ENCODE data around the gene DENND5B.

The DENND5B gene

GRCh38 chr12:31471823-31472222 is 119.1 kb downstream of the DENND5B start:
- no peaks in the 10 kb centered on the region for H3K4me1 ChIP-seq (ENCODE audit: control insufficient read depth, insufficient read depth, low read length)
- no peaks in the 10 kb centered on the region for H3K27me3 ChIP-seq (ENCODE audit: control insufficient read depth, insufficient read depth, low read length)
- H3K9me3 ChIP-seq (ENCODE audit: control insufficient read depth, insufficient read depth, low read length) = no peaks in the 10 kb centered on the region
- H3K9ac ChIP-seq (ENCODE audit: low read depth, low read length) = no peak overlapping the region
- H3K4me3 ChIP-seq (ENCODE audit: low read depth, low read length) = no peak overlapping the region
- H3K36me3 ChIP-seq (ENCODE audit: control insufficient read depth, insufficient read depth, low read length) = no peaks in the 10 kb centered on the region
- H3K27ac ChIP-seq (ENCODE audit: low read depth, low read length) = no peak overlapping the region

DNA sequence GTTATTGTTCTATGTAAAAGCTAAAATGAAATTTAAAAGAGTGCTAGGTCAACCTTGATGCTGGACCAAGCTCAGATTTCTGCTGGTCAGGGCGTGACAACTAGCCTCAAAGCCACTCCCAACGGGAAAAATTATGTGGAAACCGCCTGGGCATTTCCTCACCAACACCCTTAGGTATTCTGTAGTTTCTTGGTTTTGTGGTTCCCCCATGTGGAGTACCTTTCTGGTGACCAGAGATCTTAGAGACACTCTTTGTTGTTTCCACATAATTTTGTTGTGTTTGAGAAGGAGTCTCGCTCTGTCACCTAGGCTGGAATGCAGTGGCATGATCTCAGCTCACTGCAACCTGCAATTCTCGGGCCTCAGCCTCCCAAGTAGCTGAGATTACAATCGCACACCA is 119.9 kb downstream of the DENND5B start:
- H3K9me3 ChIP-seq (ENCODE audit: control insufficient read depth, insufficient read depth, low read length) = no peaks in the 10 kb centered on the region
- H3K4me1 ChIP-seq (ENCODE audit: control insufficient read depth, insufficient read depth, low read length) = no peaks in the 10 kb centered on the region
- no peaks in the 10 kb centered on the region for H3K36me3 ChIP-seq (ENCODE audit: control insufficient read depth, insufficient read depth, low read length)
- no peak overlapping the region for H3K9ac ChIP-seq (ENCODE audit: low read depth, low read length)
- H3K27ac ChIP-seq (ENCODE audit: low read depth, low read length) = no peak overlapping the region
- H3K4me3 ChIP-seq (ENCODE audit: low read depth, low read length) = no peak overlapping the region
- H3K27me3 ChIP-seq (ENCODE audit: control insufficient read depth, insufficient read depth, low read length) = no peaks in the 10 kb centered on the region

GRCh38 chr12:31470459-31470858 is 120.5 kb downstream of the DENND5B start:
- Histone ChIP-seq H3K36me3 (ENCODE audit: control insufficient read depth, insufficient read depth, low read length) (no peaks in the 10 kb centered on the region), H3K9me3 (ENCODE audit: control insufficient read depth, insufficient read depth, low read length) (no peaks in the 10 kb centered on the region), H3K9ac (ENCODE audit: low read depth, low read length) (no peak overlapping the region), H3K27me3 (ENCODE audit: control insufficient read depth, insufficient read depth, low read length) (no peaks in the 10 kb centered on the region), H3K4me1 (ENCODE audit: control insufficient read depth, insufficient read depth, low read length) (no peaks in the 10 kb centered on the region), H3K27ac (ENCODE audit: low read depth, low read length) (no peak overlapping the region), H3K4me3 (ENCODE audit: low read depth, low read length) (no peak overlapping the region)

- no peaks in the 10 kb centered on the region for H3K9me3 ChIP-seq (ENCODE audit: control insufficient read depth, insufficient read depth, low read length)
- H3K4me1 ChIP-seq (ENCODE audit: control insufficient read depth, insufficient read depth, low read length) = peaks cover 5% of the 10 kb centered on the region; the same call in 1 of the 2 replicates
- H3K36me3 ChIP-seq (ENCODE audit: control insufficient read depth, insufficient read depth, low read length) = no peaks in the 10 kb centered on the region
- no peak overlapping the region for H3K4me3 ChIP-seq (ENCODE audit: low read depth, low read length)
- no peak overlapping the region for H3K9ac ChIP-seq (ENCODE audit: low read depth, low read length)
- H3K27me3 ChIP-seq (ENCODE audit: control insufficient read depth, insufficient read depth, low read length) = no peaks in the 10 kb centered on the region
- no peak overlapping the region for H3K27ac ChIP-seq (ENCODE audit: low read depth, low read length)
These were observed 124.2 kb downstream of the DENND5B start for GRCh38 chr12:31466768-31467167.

DNA sequence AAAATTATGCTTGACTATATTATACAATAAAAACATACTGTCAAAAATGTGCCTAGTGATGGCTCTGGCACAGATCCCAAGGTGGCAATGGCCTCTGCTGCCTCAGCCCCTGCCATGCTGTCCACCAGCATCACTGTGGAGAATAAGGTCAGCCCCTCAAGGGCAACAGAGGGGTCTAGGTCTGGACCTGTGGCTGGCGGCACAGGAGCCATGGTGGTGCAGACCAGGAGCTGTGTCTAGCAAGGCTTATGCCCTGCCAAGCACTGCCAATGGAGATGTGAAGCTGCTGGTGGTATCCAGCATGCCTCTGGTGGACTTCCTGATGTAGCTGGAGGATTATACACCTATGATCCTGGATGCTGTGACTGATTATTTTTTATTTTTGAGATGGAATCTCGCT is 125.9 kb downstream of the DENND5B start:
- H3K4me3 ChIP-seq (ENCODE audit: low read depth, low read length) = no peak overlapping the region
- no peak overlapping the region for H3K9ac ChIP-seq (ENCODE audit: low read depth, low read length)
- H3K27ac ChIP-seq (ENCODE audit: low read depth, low read length) = no peak overlapping the region

GRCh38 chr12:31460024-31460423 is 130.9 kb downstream of the DENND5B start:
- H3K9ac ChIP-seq (ENCODE audit: low read depth, low read length) = no peak overlapping the region
- no peak overlapping the region for H3K27ac ChIP-seq (ENCODE audit: low read depth, low read length)
- H3K9me3 ChIP-seq (ENCODE audit: control insufficient read depth, insufficient read depth, low read length) = no peaks in the 10 kb centered on the region
- H3K36me3 ChIP-seq (ENCODE audit: control insufficient read depth, insufficient read depth, low read length) = no peaks in the 10 kb centered on the region
- H3K4me1 ChIP-seq (ENCODE audit: control insufficient read depth, insufficient read depth, low read length) = peaks cover 5% of the 10 kb centered on the region; the same call in 1 of the 2 replicates
- no peak overlapping the region for H3K4me3 ChIP-seq (ENCODE audit: low read depth, low read length)
- no peaks in the 10 kb centered on the region for H3K27me3 ChIP-seq (ENCODE audit: control insufficient read depth, insufficient read depth, low read length)

More for the DNA sequence above, 125.9 kb downstream of the DENND5B start:
- no peaks in the 10 kb centered on the region for H3K36me3 ChIP-seq (ENCODE audit: control insufficient read depth, insufficient read depth, low read length)
- peaks cover 5% of the 10 kb centered on the region; the same call in 1 of the 2 replicates for H3K4me1 ChIP-seq (ENCODE audit: control insufficient read depth, insufficient read depth, low read length)
- no peaks in the 10 kb centered on the region for H3K27me3 ChIP-seq (ENCODE audit: control insufficient read depth, insufficient read depth, low read length)
- no peaks in the 10 kb centered on the region for H3K9me3 ChIP-seq (ENCODE audit: control insufficient read depth, insufficient read depth, low read length)

DNA sequence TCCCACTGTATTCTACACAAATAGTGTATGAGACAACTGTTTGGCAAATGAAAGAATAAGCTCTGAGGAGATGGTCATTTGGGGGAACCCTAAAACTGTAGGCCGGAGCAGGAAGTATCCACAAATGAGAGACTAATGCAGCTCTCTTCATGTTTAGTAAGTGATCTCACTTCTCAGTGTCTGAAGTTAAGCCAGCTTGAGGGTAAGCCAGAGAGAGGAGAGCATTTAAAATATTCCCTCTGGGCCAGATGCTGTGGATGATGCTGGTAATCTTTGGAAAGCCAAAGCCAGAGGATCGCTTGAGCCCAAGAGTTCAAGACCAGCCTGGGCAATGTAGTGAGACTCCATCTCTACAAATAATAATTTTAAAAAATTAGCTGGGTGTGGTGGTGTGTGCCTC is 134.4 kb downstream of the DENND5B start:
- Histone ChIP-seq H3K9me3 (ENCODE audit: control insufficient read depth, insufficient read depth, low read length) (no peaks in the 10 kb centered on the region), H3K4me1 (ENCODE audit: control insufficient read depth, insufficient read depth, low read length) (no peaks in the 10 kb centered on the region), H3K36me3 (ENCODE audit: control insufficient read depth, insufficient read depth, low read length) (no peaks in the 10 kb centered on the region), H3K9ac (ENCODE audit: low read depth, low read length) (no peak overlapping the region), H3K27ac (ENCODE audit: low read depth, low read length) (no peak overlapping the region), H3K4me3 (ENCODE audit: low read depth, low read length) (no peak overlapping the region), H3K27me3 (ENCODE audit: control insufficient read depth, insufficient read depth, low read length) (no peaks in the 10 kb centered on the region)

DNA sequence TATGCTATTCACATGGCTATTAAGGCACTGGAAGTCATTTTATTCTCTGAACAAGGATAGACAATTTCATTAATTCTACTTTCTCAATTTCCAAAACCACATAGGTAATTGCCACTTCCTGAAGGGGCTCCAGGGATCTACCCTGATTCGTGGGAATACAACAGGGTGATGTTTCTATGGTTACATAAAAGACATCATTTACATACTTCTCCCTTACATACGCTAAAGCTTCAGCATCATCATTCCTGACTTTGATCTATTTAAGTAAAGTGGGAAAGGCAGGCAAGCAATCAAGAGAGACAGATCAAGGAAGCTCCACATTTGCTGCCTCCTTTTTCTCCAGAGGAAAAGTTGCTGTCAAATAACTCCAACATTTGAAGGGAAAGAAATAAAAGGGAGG is 146.2 kb downstream of the DENND5B start:
- Histone ChIP-seq H3K9ac (ENCODE audit: low read depth, low read length) (no peak overlapping the region), H3K4me1 (ENCODE audit: control insufficient read depth, insufficient read depth, low read length) (no peaks in the 10 kb centered on the region), H3K4me3 (ENCODE audit: low read depth, low read length) (no peak overlapping the region), H3K27me3 (ENCODE audit: control insufficient read depth, insufficient read depth, low read length) (no peaks in the 10 kb centered on the region), H3K36me3 (ENCODE audit: control insufficient read depth, insufficient read depth, low read length) (no peaks in the 10 kb centered on the region), H3K27ac (ENCODE audit: low read depth, low read length) (no peak overlapping the region), H3K9me3 (ENCODE audit: control insufficient read depth, insufficient read depth, low read length) (no peaks in the 10 kb centered on the region)

GRCh38 chr12:31440586-31440985 is 150.3 kb downstream of the DENND5B start:
- H3K9me3 ChIP-seq (ENCODE audit: control insufficient read depth, insufficient read depth, low read length) = no peaks in the 10 kb centered on the region
- H3K9ac ChIP-seq (ENCODE audit: low read depth, low read length) = no peak overlapping the region
- H3K27me3 ChIP-seq (ENCODE audit: control insufficient read depth, insufficient read depth, low read length) = no peaks in the 10 kb centered on the region

GRCh38 chr12:31440134-31440533 is 150.8 kb downstream of the DENND5B start:
- H3K9me3 ChIP-seq (ENCODE audit: control insufficient read depth, insufficient read depth, low read length) = no peaks in the 10 kb centered on the region
- H3K4me3 ChIP-seq (ENCODE audit: low read depth, low read length) = no peak overlapping the region
- H3K27me3 ChIP-seq (ENCODE audit: control insufficient read depth, insufficient read depth, low read length) = no peaks in the 10 kb centered on the region
- H3K9ac ChIP-seq (ENCODE audit: low read depth, low read length) = no peak overlapping the region
- H3K4me1 ChIP-seq (ENCODE audit: control insufficient read depth, insufficient read depth, low read length) = no peaks in the 10 kb centered on the region
- no peak overlapping the region for H3K27ac ChIP-seq (ENCODE audit: low read depth, low read length)
- no peaks in the 10 kb centered on the region for H3K36me3 ChIP-seq (ENCODE audit: control insufficient read depth, insufficient read depth, low read length)

More at GRCh38 chr12:31440586-31440985, 150.3 kb downstream of the DENND5B start:
- H3K4me3 ChIP-seq (ENCODE audit: low read depth, low read length) = no peak overlapping the region
- no peaks in the 10 kb centered on the region for H3K4me1 ChIP-seq (ENCODE audit: control insufficient read depth, insufficient read depth, low read length)
- H3K27ac ChIP-seq (ENCODE audit: low read depth, low read length) = no peak overlapping the region
- no peaks in the 10 kb centered on the region for H3K36me3 ChIP-seq (ENCODE audit: control insufficient read depth, insufficient read depth, low read length)

GRCh38 chr12:31431721-31432240 is 159.2 kb downstream of the DENND5B start:
- Histone ChIP-seq H3K27me3 (ENCODE audit: control insufficient read depth, insufficient read depth, low read length) (no peaks in the 10 kb centered on the region), H3K36me3 (ENCODE audit: control insufficient read depth, insufficient read depth, low read length) (no peaks in the 10 kb centered on the region), H3K4me3 (ENCODE audit: low read depth, low read length) (no peak overlapping the region), H3K9me3 (ENCODE audit: control insufficient read depth, insufficient read depth, low read length) (no peaks in the 10 kb centered on the region), H3K4me1 (ENCODE audit: control insufficient read depth, insufficient read depth, low read length) (no peaks in the 10 kb centered on the region), H3K27ac (ENCODE audit: low read depth, low read length) (no peak overlapping the region), H3K9ac (ENCODE audit: low read depth, low read length) (no peak overlapping the region)

DNA sequence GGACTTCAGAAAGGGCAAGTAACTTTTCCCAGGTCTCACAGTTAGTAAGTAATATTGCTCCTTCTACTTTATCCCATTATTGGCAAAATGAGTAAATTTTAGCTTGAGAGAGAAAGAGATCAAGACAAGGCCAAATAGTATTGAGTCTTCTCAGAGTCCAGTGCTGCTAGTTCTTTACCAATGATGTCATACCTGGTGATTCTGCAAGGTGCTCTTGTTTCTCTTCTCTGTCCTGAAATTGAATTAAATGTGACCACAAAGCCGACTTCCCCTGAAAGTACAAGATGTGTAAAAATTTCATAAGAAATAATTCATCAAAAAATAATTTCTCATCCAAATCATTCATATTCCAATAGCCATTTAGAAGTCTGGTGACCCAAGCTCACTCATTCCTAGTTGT is 167.5 kb downstream of the DENND5B start:
- Histone ChIP-seq H3K9ac (ENCODE audit: low read depth, low read length) (no peak overlapping the region), H3K27ac (ENCODE audit: low read depth, low read length) (no peak overlapping the region), H3K9me3 (ENCODE audit: control insufficient read depth, insufficient read depth, low read length) (no peaks in the 10 kb centered on the region), H3K4me3 (ENCODE audit: low read depth, low read length) (no peak overlapping the region), H3K36me3 (ENCODE audit: control insufficient read depth, insufficient read depth, low read length) (no peaks in the 10 kb centered on the region), H3K4me1 (ENCODE audit: control insufficient read depth, insufficient read depth, low read length) (no peaks in the 10 kb centered on the region), H3K27me3 (ENCODE audit: control insufficient read depth, insufficient read depth, low read length) (no peaks in the 10 kb centered on the region)
